ENCODE measurements around the gene FBXL22.
"Not testable (repeated sequence)": the region's sequence is repeated elsewhere in the genome, so short reads cannot be mapped to it uniquely, and the experiment has no call there.

DNA sequence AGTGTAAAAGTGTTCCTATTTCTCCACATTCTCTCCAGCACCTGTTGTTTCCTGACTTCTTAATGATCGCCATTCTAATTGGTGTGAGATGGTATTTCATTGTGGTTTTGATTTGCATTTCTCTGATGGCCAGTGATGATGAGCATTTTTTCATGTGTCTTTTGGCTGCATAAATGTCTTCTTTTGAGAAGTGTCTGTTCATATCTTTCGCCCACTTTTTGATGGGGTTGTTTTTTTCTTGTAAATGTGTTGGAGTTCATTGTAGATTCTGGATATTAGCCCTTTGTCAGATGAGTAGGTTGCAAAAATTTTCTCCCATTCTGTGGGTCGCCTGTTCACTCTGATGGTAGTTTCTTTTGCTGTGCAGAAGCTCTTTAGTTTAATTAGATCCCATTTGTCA is 20.4 kb downstream of the FBXL22 start:
- TF ChIP-seq EZH2 (IDR thresholded peaks at IDR 0.05); POLR2AphosphoS5 (IDR thresholded peaks at IDR 0.05; ENCODE audit: low read depth, low read length); SP1 (IDR thresholded peaks at IDR 0.05; ENCODE audit: low read depth); JUND (IDR thresholded peaks at IDR 0.05); POLR2A (IDR thresholded peaks at IDR 0.05; ENCODE audit: borderline replicate concordance, extremely low read depth, insufficient read depth, insufficient read length): not testable (repeated sequence)
- TF ChIP-seq, protein P1, sequence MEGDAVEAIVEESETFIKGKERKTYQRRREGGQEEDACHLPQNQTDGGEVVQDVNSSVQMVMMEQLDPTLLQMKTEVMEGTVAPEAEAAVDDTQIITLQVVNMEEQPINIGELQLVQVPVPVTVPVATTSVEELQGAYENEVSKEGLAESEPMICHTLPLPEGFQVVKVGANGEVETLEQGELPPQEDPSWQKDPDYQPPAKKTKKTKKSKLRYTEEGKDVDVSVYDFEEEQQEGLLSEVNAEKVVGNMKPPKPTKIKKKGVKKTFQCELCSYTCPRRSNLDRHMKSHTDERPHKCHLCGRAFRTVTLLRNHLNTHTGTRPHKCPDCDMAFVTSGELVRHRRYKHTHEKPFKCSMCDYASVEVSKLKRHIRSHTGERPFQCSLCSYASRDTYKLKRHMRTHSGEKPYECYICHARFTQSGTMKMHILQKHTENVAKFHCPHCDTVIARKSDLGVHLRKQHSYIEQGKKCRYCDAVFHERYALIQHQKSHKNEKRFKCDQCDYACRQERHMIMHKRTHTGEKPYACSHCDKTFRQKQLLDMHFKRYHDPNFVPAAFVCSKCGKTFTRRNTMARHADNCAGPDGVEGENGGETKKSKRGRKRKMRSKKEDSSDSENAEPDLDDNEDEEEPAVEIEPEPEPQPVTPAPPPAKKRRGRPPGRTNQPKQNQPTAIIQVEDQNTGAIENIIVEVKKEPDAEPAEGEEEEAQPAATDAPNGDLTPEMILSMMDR (IDR thresholded peaks at IDR 0.05 in 2 of 3, conservative IDR thresholded peaks at IDR 0.05 in 1 of 3; ENCODE audit: borderline replicate concordance in 1 of 3, insufficient read depth in 1 of 3, low read depth in 2 of 3, low read length in 2 of 3) = not testable (repeated sequence)

Measured in HCT116 (cell line).